OCI-LY7 (cell line): ENCODE measurements around the gene STIL.

Source experiments
- CTCF ChIP-seq: fragments of 200-600 bp; sonication (generic); conservative IDR thresholded peaks from 2 replicates; pipeline ENCODE4 v1.5.1; 2014; ENCODE audit warnings: mild to moderate bottlenecking, antibody characterized with exemption, low read length, moderate library complexity, mixed read lengths
- EZH2phosphoT487 ChIP-seq: fragments of 200-600 bp; sonication (generic); IDR thresholded peaks from 2 replicates; pipeline ENCODE4 v1.6.1; 2018; ENCODE audit warnings: low read depth, borderline replicate concordance, mild to moderate bottlenecking, mixed run types, antibody characterized with exemption, low read length, moderate library complexity, mixed read lengths

- TF ChIP-seq CTCF = no peak
- TF ChIP-seq EZH2phosphoT487 = no peak
These were observed 94.9 kb downstream of the STIL start for GRCh38 chr1:47219001-47219400.
